Endothelial cell of umbilical vein (primary cell): ENCODE results near the gene TSPAN31. TPM values are rescaled to one million over a fixed set of nuclear protein-coding genes. Genes with fewer than 3 reads are reported as not detected.

Source experiments
- BruUV-seq: library from RNA; stranded (reverse); fragments of 400-500 nt; replicated peaks from 2 replicates; lab custom pipeline; 2021; lab: Mats Ljungman, UMichigan
- CTCF ChIA-PET: fragments of 300-600, 350-600 bp; sonication (Branson Sonifier 250); formaldehyde crosslinking; loops from one replicate; lab custom pipeline; 2021; ENCODE audit warnings: antibody characterized with exemption, inconsistent platforms; lab: Charles Lee
- POLR2A ChIA-PET: fragments of 300-600, 350-600 bp; sonication (Branson Sonifier 250); formaldehyde crosslinking; loops from one replicate; lab custom pipeline; 2021; ENCODE audit warnings: antibody characterized with exemption, inconsistent platforms; lab: Charles Lee
- DNase-seq: peaks from one replicate; pipeline ENCODE4 v3.0.0-alpha.2; 2011; ENCODE audit warnings: low read depth, low spot score
- FAIRE-seq: peaks from 2 replicates; lab custom pipeline; 2011; peaks lifted over from hg19 to GRCh38; lab: Jason Lieb, UNC
- H2AFZ ChIP-seq: 2 replicates; pipeline ENCODE4 v1.6.0; 2012; ENCODE audit warnings: low read depth, low read length, control low read depth, inconsistent platforms
- H3K27ac ChIP-seq: 2 replicates; pipeline ENCODE4 v1.5.1; 2011; ENCODE audit warnings: low read depth, mild to moderate bottlenecking, control low read depth, low read length, moderate library complexity; ENCODE audit not compliant: insufficient read depth
- H3K27me3 ChIP-seq, 2 experiments: 2 replicates each; pipeline versions ENCODE4 v1.6.0 to v1.6.1; 2011; ENCODE audit warnings: low read length in 2 of 2, mixed read lengths in 1 of 2; ENCODE audit not compliant: control insufficient read depth in 2 of 2, insufficient read depth in 2 of 2
- H3K36me3 ChIP-seq, 2 experiments: 2 replicates in 1 of 2; 3 replicates in 1 of 2; pipeline ENCODE4 v1.5.1; 2011; ENCODE audit warnings: low read length in 2 of 2, mild to moderate bottlenecking in 1 of 2, moderate library complexity in 1 of 2; ENCODE audit not compliant: control insufficient read depth in 2 of 2, insufficient read depth in 2 of 2; ENCODE audit errors: extremely low read depth in 1 of 2
- H3K4me1 ChIP-seq: 3 replicates; pipeline ENCODE4 v1.5.1; 2011; ENCODE audit warnings: mild to moderate bottlenecking, low read length; ENCODE audit not compliant: control insufficient read depth, insufficient read depth; ENCODE audit errors: extremely low read depth
- H3K4me2 ChIP-seq: 2 replicates; pipeline ENCODE4 v1.6.1; 2011; ENCODE audit warnings: low read length, control low read depth, mixed read lengths; ENCODE audit not compliant: insufficient read depth
- H3K4me3 ChIP-seq, 3 experiments: fragments of 200-600 bp in 1 of 3; sonication (generic), shearing (Covaris generic) in 1 of 3; replicated peaks in 1 of 3; 2 replicates each; pipeline ENCODE4 v1.5.1; 2011 to 2016; ENCODE audit warnings: control low read depth in 3 of 3, low read length in 3 of 3, mild to moderate bottlenecking in 2 of 3, inconsistent platforms in 1 of 3, low read depth in 1 of 3, moderate library complexity in 1 of 3; ENCODE audit not compliant: insufficient read depth in 1 of 3
- H3K79me2 ChIP-seq: 2 replicates; pipeline ENCODE4 v1.6.0; 2012; ENCODE audit warnings: low read length, inconsistent platforms; ENCODE audit not compliant: control insufficient read depth, insufficient read depth
- H3K9ac ChIP-seq: replicated peaks from 2 replicates; pipeline ENCODE3; 2011; ENCODE audit warnings: low read length, control low read depth; ENCODE audit not compliant: insufficient read depth; ENCODE audit errors: extremely low read depth
- H3K9me1 ChIP-seq: replicated peaks from 3 replicates; pipeline ENCODE4 v1.6.0; 2011; ENCODE audit warnings: mild to moderate bottlenecking, low read length; ENCODE audit not compliant: control insufficient read depth, insufficient read depth; ENCODE audit errors: extremely low read depth
- H3K9me3 ChIP-seq: replicated peaks from 2 replicates; pipeline ENCODE4 v1.5.1; 2012; ENCODE audit warnings: low read length, inconsistent platforms; ENCODE audit not compliant: control insufficient read depth, insufficient read depth
- H4K20me1 ChIP-seq: replicated peaks from 2 replicates; pipeline ENCODE3; 2011; ENCODE audit warnings: mild to moderate bottlenecking, low read length; ENCODE audit not compliant: control insufficient read depth, insufficient read depth; ENCODE audit errors: extremely low read depth
- CTCF ChIP-seq, 2 donors: IDR thresholded peaks; 1 replicate in 1 of 2; 2 replicates in 1 of 2; pipeline ENCODE4 v1.5.1; 2011; ENCODE audit warnings: low read length in 2 of 2, mild to moderate bottlenecking in 2 of 2, moderate library complexity in 2 of 2, control low read depth in 1 of 2, inconsistent platforms in 1 of 2, low read depth in 1 of 2; ENCODE audit not compliant: insufficient read depth in 1 of 2; ENCODE audit errors: extremely low read depth in 1 of 2
- EZH2 ChIP-seq: IDR thresholded peaks from 2 replicates; pipeline ENCODE4 v1.6.1; 2012; ENCODE audit warnings: borderline replicate concordance, low read depth, mild to moderate bottlenecking, moderate library complexity, low read length, inconsistent platforms; ENCODE audit not compliant: severe bottlenecking
- FOS ChIP-seq: IDR thresholded peaks from 2 replicates; pipeline ENCODE4 v1.6.1; 2011; ENCODE audit warnings: mild to moderate bottlenecking, low read length, moderate library complexity, borderline replicate concordance; ENCODE audit not compliant: insufficient read depth
- GATA2 ChIP-seq: IDR thresholded peaks from 2 replicates; pipeline ENCODE4 v1.7.0; 2011; ENCODE audit warnings: low read depth, mild to moderate bottlenecking, moderate library complexity, mixed read lengths, low read length; ENCODE audit not compliant: insufficient read length, insufficient read depth
- JUN ChIP-seq: IDR thresholded peaks from 2 replicates; pipeline ENCODE4 v1.6.1; 2011; ENCODE audit warnings: borderline replicate concordance, low read depth; ENCODE audit not compliant: insufficient read length, insufficient read depth
- MAX ChIP-seq: IDR thresholded peaks from 2 replicates; pipeline ENCODE4 v1.6.1; 2011; ENCODE audit not compliant: insufficient read depth, insufficient read length
- MYC ChIP-seq: IDR thresholded peaks from one replicate; pipeline ENCODE4 v1.6.1; 2011; ENCODE audit warnings: mild to moderate bottlenecking, low read depth, low read length
- POLR2A ChIP-seq: IDR thresholded peaks from 2 replicates; pipeline ENCODE4 v1.6.1; 2012; ENCODE audit warnings: low read depth, mild to moderate bottlenecking, control low read depth, low read length
- POLR2AphosphoS5 ChIP-seq: IDR thresholded peaks from 2 replicates; pipeline ENCODE4 v1.6.1; 2012; ENCODE audit warnings: low read depth, mild to moderate bottlenecking, control low read depth, low read length, moderate library complexity; ENCODE audit not compliant: insufficient read depth
- dilution Hi-C: fragments of 300-500 bp; cut with MboI; formaldehyde crosslinking; loops from one replicate; pipeline ENCODE4 v1.15.0; 2019; ENCODE audit warnings: low sequenced_read_pairs; ENCODE audit not compliant: extremely low pct_ligation_motif_present
- intact Hi-C: fragments of 100-400 bp; cut with micrococcal nuclease; formaldehyde crosslinking; loops from one replicate; pipeline ENCODE4 v1.10.0; 2022
- polyA plus RNA-seq, 4 experiments: library from polyadenylated mRNA; depleted of rRNA in 3 of 4; stranded (reverse) in 3 of 4; unstranded in 1 of 4; fragments of >200 nt; gene quantifications; 2 replicates each; pipeline versions ENCODE4 v1.2.1 to v1.2.3, GENCODE V29; 2011 to 2012; ENCODE audit warnings: missing spikeins in 1 of 4
- total RNA-seq: library from RNA; stranded (reverse); gene quantifications from 2 replicates; pipeline ENCODE4 v1.2.3, GENCODE V29; 2021

TSPAN31 gene
- total and polyA plus RNA-seq, 2 donors (not counting 3 experiments of a cell fraction or from before 2014, with no cell fraction given) = 15.0 to 43.9 TPM

DNA sequence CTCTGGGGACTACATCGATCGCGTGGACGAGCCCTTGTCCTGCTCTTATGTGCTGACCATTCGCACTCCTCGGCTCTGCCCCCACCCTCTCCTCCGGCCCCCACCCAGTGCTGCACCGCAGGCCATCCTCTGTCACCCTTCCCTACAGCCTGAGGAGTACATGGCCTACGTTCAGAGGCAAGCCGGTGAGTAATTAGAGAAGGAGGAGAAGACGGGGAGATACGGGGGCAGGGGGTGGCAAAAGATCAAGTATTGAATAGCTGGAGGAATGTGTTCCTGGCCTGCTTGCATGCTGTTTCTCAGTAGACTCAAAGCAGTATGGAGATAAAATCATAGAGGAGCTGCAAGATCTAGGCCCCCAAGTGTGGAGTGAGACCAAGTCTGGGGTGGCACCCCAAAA, 29.1 kb upstream of the TSPAN31 start:
- no peak for TF ChIP-seq CTCF (IDR thresholded peaks at IDR 0.05; ENCODE audit: extremely low read depth in 1 of 2, insufficient read depth in 1 of 2, low read depth in 1 of 2, low read length in 2 of 2)
- no peak for TF ChIP-seq FOS
- TF ChIP-seq POLR2A = no peak
- no peak for TF ChIP-seq EZH2
- no peak for TF ChIP-seq JUN
- no peak for TF ChIP-seq MYC
- no peak for TF ChIP-seq GATA2
- no peak for TF ChIP-seq MAX
- no peak for TF ChIP-seq POLR2AphosphoS5
- no peak for FAIRE-seq
- dilution Hi-C loops = no loop called here

More for the DNA sequence above, 29.1 kb upstream of the TSPAN31 start:
- Histone ChIP-seq H3K36me3 (peaks cover 0 to 41% of the 10 kb centered on the region in 2 experiments), H2AFZ (no peak overlapping the region), H3K4me3 (no peak overlapping the region), H3K27me3 (no peaks in the 10 kb centered on the region), H3K4me1 (no peaks in the 10 kb centered on the region), H3K4me2 (no peak overlapping the region), H3K79me2 (no peaks in the 10 kb centered on the region), H3K9me3 (no peaks in the 10 kb centered on the region), H3K9me1 (no peaks in the 10 kb centered on the region), H3K27ac (no peak overlapping the region), H4K20me1 (no peaks in the 10 kb centered on the region), H3K9ac (no peak overlapping the region)
- BruUV-seq = no TSS peak
- DNase-seq = no peak
- CTCF ChIA-PET = interaction anchor here (1.3 kb wide), 1 partner anchor 10 kb away, joined by 5 read pairs; no protein-coding TSS in a partner anchor
- POLR2A ChIA-PET = no interaction called here
- intact Hi-C loops = no loop called here
